HG03103 (cell line): Measurements from ENCODE around the gene SMIM29.

Experiments used
- ATAC-seq: cut with Tn5 transposase; IDR thresholded peaks from one replicate; pipeline ENCODE4 v1.9.1; 2021; ENCODE audit warnings: low read depth; ENCODE audit not compliant: unreplicated experiment

SMIM29 gene

DNA sequence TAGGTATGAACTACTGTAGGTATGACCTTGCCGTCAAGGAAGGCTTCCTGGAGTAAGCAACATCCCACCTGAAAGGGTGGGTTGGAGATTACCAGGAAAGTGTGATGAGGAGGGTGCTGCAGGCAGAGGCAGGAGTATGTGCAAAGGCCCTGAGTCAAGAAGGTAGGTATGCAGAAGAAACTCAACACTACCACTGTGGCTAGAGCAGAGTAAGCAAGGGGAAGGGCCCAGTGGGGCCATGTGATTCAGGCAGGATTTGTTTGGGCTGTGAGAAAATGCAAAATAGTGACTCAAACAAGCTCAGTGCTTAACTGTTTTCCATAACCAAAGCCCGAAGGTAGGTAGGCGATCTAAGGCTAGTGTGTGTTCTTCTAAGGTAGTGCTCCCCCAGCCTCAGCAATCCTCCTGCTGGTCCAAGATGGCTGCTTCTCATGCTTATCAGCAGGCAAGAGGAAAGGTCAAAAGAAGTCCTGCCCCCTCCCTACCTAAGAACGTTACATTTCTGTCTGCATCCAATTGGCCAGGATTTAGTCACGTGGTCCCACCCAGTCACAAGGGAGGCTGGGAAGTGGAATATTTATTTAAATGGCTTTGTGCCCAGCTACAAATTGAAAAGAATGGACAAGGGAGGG, 48.4 kb downstream of the SMIM29 start:
- no peak for ATAC-seq

DNA sequence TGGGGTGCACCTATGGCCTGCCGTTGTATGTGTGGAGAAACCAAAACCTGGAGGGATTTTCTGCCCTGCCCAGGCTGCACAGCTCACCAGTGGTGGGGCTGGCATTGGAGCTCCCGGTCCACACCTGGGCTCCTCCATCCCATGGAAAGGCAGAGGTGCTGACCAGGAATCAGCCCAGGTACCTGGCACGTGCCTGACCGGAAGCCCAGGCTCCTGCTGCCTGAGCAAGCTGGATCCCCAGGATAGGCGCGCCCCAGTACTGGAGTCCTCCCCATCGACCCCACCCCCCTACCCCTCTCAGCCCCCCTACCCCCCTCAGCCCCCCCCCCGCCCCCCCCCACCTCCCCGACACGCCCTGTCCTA, 52.0 kb downstream of the SMIM29 start:
- no peak for ATAC-seq
